Kidney tubule cell (primary cell): ENCODE data around the gene WNT3A.

Source experiments
- DNase-seq: peaks from one replicate; pipeline ENCODE4 v3.0.0-alpha.2; 2018; ENCODE audit warnings: low spot score

Gene WNT3A

GRCh38 chr1:228084797-228085196, 78.0 kb downstream of the WNT3A start:
- DNase-seq = no peak

- DNase-seq = peak; percentile 64
Measured at GRCh38 chr1:228085287-228085951, 78.6 kb downstream of the WNT3A start.

- peak; percentile 86 for DNase-seq
Measured at GRCh38 chr1:228087771-228088251, 81.0 kb downstream of the WNT3A start.

- DNase-seq = no peak
Measured at GRCh38 chr1:228088586-228089498, 82.0 kb downstream of the WNT3A start.

- no peak for DNase-seq
Measured at GRCh38 chr1:228089519-228090380, 83.0 kb downstream of the WNT3A start.

GRCh38 chr1:228090613-228091081, 83.8 kb downstream of the WNT3A start:
- DNase-seq = peak; percentile 40

GRCh38 chr1:228091084-228091483, 84.3 kb downstream of the WNT3A start:
- DNase-seq = no peak

- no peak for DNase-seq
Measured at GRCh38 chr1:228092342-228093049, 85.7 kb downstream of the WNT3A start.

- DNase-seq = no peak
Measured at GRCh38 chr1:228093050-228093906, 86.5 kb downstream of the WNT3A start.

GRCh38 chr1:228094432-228095016, 87.7 kb downstream of the WNT3A start:
- DNase-seq = no peak

GRCh38 chr1:228095161-228095560, 88.4 kb downstream of the WNT3A start:
- DNase-seq = no peak

- no peak for DNase-seq
Measured at GRCh38 chr1:228095938-228096337, 89.1 kb downstream of the WNT3A start.

- no peak for DNase-seq
Measured at GRCh38 chr1:228096416-228097332, 89.9 kb downstream of the WNT3A start.

- DNase-seq = no peak
Measured at GRCh38 chr1:228097333-228098081, 90.7 kb downstream of the WNT3A start.

- DNase-seq = no peak
Measured at GRCh38 chr1:228098323-228098931, 91.6 kb downstream of the WNT3A start.

GRCh38 chr1:228099331-228099732, 92.5 kb downstream of the WNT3A start:
- DNase-seq = no peak

- no peak for DNase-seq
Measured at GRCh38 chr1:228100822-228101613, 94.2 kb downstream of the WNT3A start.
